Measurements from ENCODE around the gene TMEM200A. TPM values are rescaled to one million over a fixed set of nuclear protein-coding genes. Genes with fewer than 3 reads are reported as not detected.

TMEM200A gene
- total RNA-seq, 1 donor from 2014 or later = 0.79 TPM

DNA sequence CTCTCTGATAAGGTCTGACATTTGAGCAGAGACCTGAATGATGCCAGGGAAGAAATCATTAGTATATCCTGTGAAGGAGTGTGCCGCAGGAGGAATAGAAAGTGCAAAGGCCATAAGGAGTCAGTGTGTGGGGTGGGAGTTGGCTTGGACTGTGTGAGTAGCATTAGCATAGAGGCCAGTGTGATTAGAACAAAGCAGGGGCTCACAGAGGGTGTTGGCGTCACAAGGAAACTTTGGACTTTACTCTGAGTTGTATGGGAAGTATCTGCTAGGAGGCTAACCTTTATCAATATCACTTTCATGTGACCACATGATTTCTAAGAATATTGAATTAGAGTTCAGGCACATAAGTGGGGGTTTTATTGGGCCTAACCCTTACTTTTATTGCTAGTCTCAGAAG, 12.1 kb downstream of the TMEM200A start:
- FAIRE-seq = no peak
- Histone ChIP-seq H3K27me3 (ENCODE audit: control insufficient read depth, insufficient read depth, low read length) (no peaks in the 10 kb centered on the region), H3K4me3 (ENCODE audit: low read depth, low read length) (no peak overlapping the region), H3K36me3 (ENCODE audit: control insufficient read depth, insufficient read depth, low read length) (no peaks in the 10 kb centered on the region)
- TF ChIP-seq, protein P1, sequence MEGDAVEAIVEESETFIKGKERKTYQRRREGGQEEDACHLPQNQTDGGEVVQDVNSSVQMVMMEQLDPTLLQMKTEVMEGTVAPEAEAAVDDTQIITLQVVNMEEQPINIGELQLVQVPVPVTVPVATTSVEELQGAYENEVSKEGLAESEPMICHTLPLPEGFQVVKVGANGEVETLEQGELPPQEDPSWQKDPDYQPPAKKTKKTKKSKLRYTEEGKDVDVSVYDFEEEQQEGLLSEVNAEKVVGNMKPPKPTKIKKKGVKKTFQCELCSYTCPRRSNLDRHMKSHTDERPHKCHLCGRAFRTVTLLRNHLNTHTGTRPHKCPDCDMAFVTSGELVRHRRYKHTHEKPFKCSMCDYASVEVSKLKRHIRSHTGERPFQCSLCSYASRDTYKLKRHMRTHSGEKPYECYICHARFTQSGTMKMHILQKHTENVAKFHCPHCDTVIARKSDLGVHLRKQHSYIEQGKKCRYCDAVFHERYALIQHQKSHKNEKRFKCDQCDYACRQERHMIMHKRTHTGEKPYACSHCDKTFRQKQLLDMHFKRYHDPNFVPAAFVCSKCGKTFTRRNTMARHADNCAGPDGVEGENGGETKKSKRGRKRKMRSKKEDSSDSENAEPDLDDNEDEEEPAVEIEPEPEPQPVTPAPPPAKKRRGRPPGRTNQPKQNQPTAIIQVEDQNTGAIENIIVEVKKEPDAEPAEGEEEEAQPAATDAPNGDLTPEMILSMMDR (IDR thresholded peaks at IDR 0.05; ENCODE audit: insufficient read depth, low read length, severe bottlenecking) = no peak
- DNase-seq (ENCODE audit: low read depth) = no peak

DNA sequence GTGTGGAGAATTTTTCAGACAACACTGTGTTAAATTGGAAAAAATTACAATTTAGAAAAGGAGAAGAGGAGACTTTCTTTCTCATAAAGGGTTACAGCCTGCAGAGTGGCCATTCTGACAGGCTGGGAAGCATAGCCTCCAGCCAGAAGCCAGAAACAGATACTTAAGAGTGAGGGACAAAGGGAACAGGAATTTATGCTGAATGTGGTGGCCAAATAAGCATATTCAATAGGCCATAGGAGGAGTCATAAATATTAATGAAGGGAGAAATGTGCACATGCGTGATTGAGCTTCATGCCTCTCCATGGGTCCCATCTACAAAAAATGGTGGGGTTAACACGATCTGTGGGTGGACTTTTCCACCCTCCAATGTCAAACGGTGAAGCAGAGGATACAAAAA, 13.4 kb downstream of the TMEM200A start:
- Histone ChIP-seq H3K4me3 (ENCODE audit: low read depth, low read length) (no peak overlapping the region), H3K36me3 (ENCODE audit: control insufficient read depth, insufficient read depth, low read length) (no peaks in the 10 kb centered on the region), H3K27me3 (ENCODE audit: control insufficient read depth, insufficient read depth, low read length) (no peaks in the 10 kb centered on the region)
- DNase-seq (ENCODE audit: low read depth) = no peak
- FAIRE-seq = no peak
- TF ChIP-seq, protein P1 (IDR thresholded peaks at IDR 0.05; ENCODE audit: insufficient read depth, low read length, severe bottlenecking) = no peak

DNA sequence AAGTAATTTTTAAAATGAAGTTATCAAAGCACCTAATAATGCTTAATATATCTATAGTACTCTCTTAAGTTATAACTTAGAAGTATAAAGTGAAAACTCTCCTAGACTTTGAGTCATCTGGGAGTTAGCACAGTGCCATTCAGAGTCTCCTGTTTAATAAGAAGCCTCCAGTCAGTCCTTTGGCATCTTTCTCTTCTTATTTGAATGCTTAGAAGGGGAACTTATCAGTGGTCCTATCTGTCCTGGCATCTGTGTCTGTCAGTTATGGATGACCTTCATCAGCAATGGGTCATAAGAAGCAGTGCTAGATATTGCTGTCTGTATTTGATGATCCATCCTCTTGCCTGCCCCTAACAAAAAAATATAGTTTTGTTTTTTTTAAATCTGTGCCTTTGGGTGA, 15.2 kb downstream of the TMEM200A start:
- FAIRE-seq (no peak), DNase-seq (ENCODE audit: low read depth) (no peak)
- H3K4me3 ChIP-seq (ENCODE audit: low read depth, low read length) = no peak overlapping the region
- TF ChIP-seq, protein P1 (IDR thresholded peaks at IDR 0.05; ENCODE audit: insufficient read depth, low read length, severe bottlenecking) = no peak
- no peaks in the 10 kb centered on the region for H3K36me3 ChIP-seq (ENCODE audit: control insufficient read depth, insufficient read depth, low read length)
- H3K27me3 ChIP-seq (ENCODE audit: control insufficient read depth, insufficient read depth, low read length) = no peaks in the 10 kb centered on the region

DNA sequence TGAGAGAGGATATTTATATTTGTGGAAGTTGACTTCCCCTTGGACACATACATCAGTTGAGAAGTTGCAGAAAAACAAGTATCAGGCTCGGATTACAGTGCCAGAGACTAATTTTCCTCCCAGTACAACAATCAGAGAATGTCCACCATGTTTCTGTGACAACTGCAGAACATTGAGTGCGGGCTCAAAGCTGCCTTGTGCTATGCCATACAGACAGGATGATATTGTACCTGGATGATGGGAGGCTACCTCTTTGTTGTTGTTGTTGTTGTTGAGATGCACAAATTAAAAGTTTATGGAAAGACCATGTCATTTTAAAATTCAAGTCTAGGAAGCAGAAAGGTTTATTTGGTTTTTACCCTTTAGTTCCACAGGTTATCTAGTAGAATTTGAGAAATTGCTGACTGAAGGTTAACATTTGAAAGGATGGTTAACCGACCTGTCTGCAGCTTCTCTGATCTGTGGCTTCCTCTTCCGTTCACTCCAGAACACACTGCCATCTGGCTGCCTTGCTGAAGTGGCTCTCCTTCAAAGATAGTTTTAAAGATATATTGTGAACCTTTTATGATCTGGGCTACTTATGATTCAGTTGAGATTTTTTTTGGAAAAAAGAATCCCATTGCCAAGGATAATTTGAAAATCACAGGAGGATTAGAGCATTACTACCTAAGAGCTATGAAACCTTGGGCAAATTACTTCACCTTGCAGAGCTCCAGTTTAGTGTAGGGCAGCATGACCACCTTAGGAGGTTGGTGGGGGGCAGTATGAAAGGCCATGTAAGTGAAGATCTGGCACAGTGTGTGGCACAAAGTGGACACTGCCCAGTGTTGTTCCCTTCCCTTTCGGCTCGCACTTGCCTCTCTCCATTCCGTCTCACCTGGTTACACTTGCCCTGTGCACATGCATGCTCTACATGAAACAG, 15.9 kb downstream of the TMEM200A start:
- Histone ChIP-seq H3K27me3 (ENCODE audit: control insufficient read depth, insufficient read depth, low read length) (no peaks in the 10 kb centered on the region), H3K36me3 (ENCODE audit: control insufficient read depth, insufficient read depth, low read length) (no peaks in the 10 kb centered on the region), H3K4me3 (ENCODE audit: low read depth, low read length) (no peak overlapping the region)
- DNase-seq (ENCODE audit: low read depth) (no peak), FAIRE-seq (no peak)
- TF ChIP-seq, protein P1 (IDR thresholded peaks at IDR 0.05; ENCODE audit: insufficient read depth, low read length, severe bottlenecking) = no peak

DNA sequence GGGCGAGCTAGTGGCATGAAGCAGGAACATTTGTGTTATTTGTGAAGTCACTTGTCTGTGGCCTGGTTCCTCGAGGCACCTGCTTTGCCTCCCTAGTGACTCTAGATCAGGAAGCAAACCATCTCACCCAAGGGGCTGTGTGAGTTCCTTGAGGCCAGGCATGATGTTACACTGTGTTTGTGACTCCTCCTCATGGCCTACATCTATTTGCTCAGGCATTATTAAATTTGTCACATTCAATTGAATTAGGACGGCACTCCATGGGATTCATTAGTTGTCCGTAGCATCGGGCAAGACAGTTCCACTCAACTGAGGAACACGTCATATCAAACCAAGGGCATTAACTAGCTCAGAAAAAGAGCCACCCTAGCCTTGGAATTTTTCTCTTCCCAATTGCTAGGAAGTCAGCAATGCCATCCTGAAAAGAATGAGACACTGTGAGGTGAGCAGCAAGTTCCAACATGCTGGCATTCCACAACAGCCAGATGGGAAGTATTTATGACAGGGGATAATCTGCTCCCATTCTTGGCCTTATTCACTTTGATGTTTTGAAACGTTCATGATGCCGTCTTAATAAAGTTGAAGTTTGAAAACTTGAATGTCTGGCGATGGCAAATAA, 17.2 kb downstream of the TMEM200A start:
- Histone ChIP-seq H3K36me3 (ENCODE audit: control insufficient read depth, insufficient read depth, low read length) (no peaks in the 10 kb centered on the region), H3K4me3 (ENCODE audit: low read depth, low read length) (no peak overlapping the region), H3K27me3 (ENCODE audit: control insufficient read depth, insufficient read depth, low read length) (no peaks in the 10 kb centered on the region)
- TF ChIP-seq, protein P1 (IDR thresholded peaks at IDR 0.05; ENCODE audit: insufficient read depth, low read length, severe bottlenecking) = no peak
- FAIRE-seq (peak; percentile 94), DNase-seq (ENCODE audit: low read depth) (peak; percentile 86)
